PFSK-1 (cell line): ENCODE measurements around the gene LENG1.

Experiments
- POLR2AphosphoS5 ChIP-seq: IDR thresholded peaks from 2 replicates; pipeline ENCODE4 v1.6.1; 2012; ENCODE audit warnings: low read depth, mild to moderate bottlenecking, control low read depth, low read length, moderate library complexity
- SIN3A ChIP-seq: IDR thresholded peaks from 2 replicates; pipeline ENCODE4 v1.6.1; 2012; ENCODE audit warnings: mild to moderate bottlenecking, low read length, moderate library complexity, borderline replicate concordance; ENCODE audit not compliant: insufficient read depth

GRCh38 chr19:54133957-54134590 lies 25.4 kb downstream of the LENG1 start:
- TF ChIP-seq POLR2AphosphoS5 (no peak), SIN3A (no peak)
